Tibial artery (tissue), 4 donors: ENCODE data around the gene RC3H2.
"Not testable (repeated sequence)": the region's sequence is repeated elsewhere in the genome, so short reads cannot be mapped to it uniquely, and the experiment has no call there.

Source experiments
- DNase-seq, 2 donors: peaks; one replicate each; pipeline ENCODE4 v3.0.0-alpha.2; 2019
- H3K27ac ChIP-seq, 2 donors: fragments of 200-600 bp; sonication (generic) in 1 of 2; 1 replicate in 1 of 2; 2 replicates in 1 of 2; pipeline ENCODE4 v1.5.1; 2018 to 2019; ENCODE audit warnings: mild to moderate bottlenecking in 1 of 2
- H3K27me3 ChIP-seq, 2 donors: fragments of 200-600 bp; sonication (generic) in 1 of 2; one replicate each; pipeline versions ENCODE4 v1.5.1 to v1.6.0; 2016 to 2019
- H3K36me3 ChIP-seq, 3 donors: fragments of 200-600 bp; sonication (generic) in 2 of 3; one replicate each; pipeline ENCODE4 v1.5.1; 2016 to 2019; ENCODE audit warnings: mild to moderate bottlenecking in 2 of 3
- H3K4me1 ChIP-seq, 4 donors: fragments of 200-600 bp; sonication (generic) in 2 of 4; 1 replicate in 3 of 4; 2 replicates in 1 of 4; pipeline ENCODE4 v1.5.1; 2016 to 2019
- H3K4me3 ChIP-seq, 2 donors: fragments of 200-600 bp; sonication (generic) in 1 of 2; 1 replicate in 1 of 2; 2 replicates in 1 of 2; pipeline ENCODE4 v1.5.1; 2018 to 2019; ENCODE audit warnings: mild to moderate bottlenecking in 2 of 2
- H3K9me3 ChIP-seq, 3 donors: fragments of 200-600 bp; sonication (generic) in 1 of 3; one replicate each; pipeline ENCODE4 v1.5.1; 2016 to 2019
- CTCF ChIP-seq, 2 experiments: fragments of 200-600 bp in 1 of 2; fragments of 450-650 bp in 1 of 2; IDR thresholded peaks; one replicate each; pipeline ENCODE4 v1.5.1; 2017 to 2019; ENCODE audit warnings: antibody characterized with exemption in 2 of 2, mild to moderate bottlenecking in 1 of 2, moderate library complexity in 1 of 2
- intact Hi-C: fragments of 100-400 bp; cut with DNase I; formaldehyde crosslinking; loops from one replicate; pipeline ENCODE4 v1.15.0; 2023; ENCODE audit warnings: low total_unique reads

The RC3H2 gene

GRCh38 chr9:122816163-122816867, 88.8 kb downstream of the RC3H2 start:
- H3K4me1 ChIP-seq, result peaks cover 0 to 16% (median 2%) of the 10 kb centered on the region in 4 donors
- no peaks in the 10 kb centered on the region for H3K9me3 ChIP-seq
- peak in 1 of 2 donors; percentile 63 for DNase-seq
- no peak overlapping the region for H3K27ac ChIP-seq
- no peak for TF ChIP-seq CTCF (IDR thresholded peaks at IDR 0.05)
- intact Hi-C loops, result no loop called here
- H3K4me3 ChIP-seq, result no peak overlapping the region
- peaks cover 6 to 43% (median 16%) of the 10 kb centered on the region in 3 donors for H3K36me3 ChIP-seq
- no peaks in the 10 kb centered on the region for H3K27me3 ChIP-seq

- no peak for TF ChIP-seq CTCF (IDR thresholded peaks at IDR 0.05)
- Histone ChIP-seq H3K36me3 (peaks cover 6 to 37% (median 16%) of the 10 kb centered on the region in 3 donors), H3K27ac (no peak overlapping the region), H3K4me1 (peaks cover 0 to 16% (median 2%) of the 10 kb centered on the region in 4 donors), H3K4me3 (no peak overlapping the region), H3K9me3 (no peaks in the 10 kb centered on the region), H3K27me3 (no peaks in the 10 kb centered on the region)
- DNase-seq, result no peak
- intact Hi-C loops, result no loop called here
These were observed 89.6 kb downstream of the RC3H2 start for GRCh38 chr9:122815544-122815943.

- DNase-seq, result no peak
- no peak overlapping the region for H3K4me3 ChIP-seq
- H3K4me1 ChIP-seq, result peaks cover 0 to 6% (median 2%) of the 10 kb centered on the region in 4 donors
- H3K36me3 ChIP-seq, result peaks cover 6 to 27% (median 6%) of the 10 kb centered on the region in 3 donors
- TF ChIP-seq CTCF (IDR thresholded peaks at IDR 0.05), result no peak
- H3K9me3 ChIP-seq, result no peaks in the 10 kb centered on the region
- no peak overlapping the region for H3K27ac ChIP-seq
- no peaks in the 10 kb centered on the region for H3K27me3 ChIP-seq
- intact Hi-C loops, result no loop called here
These were observed 90.6 kb downstream of the RC3H2 start for GRCh38 chr9:122814545-122814944.

GRCh38 chr9:122812736-122813135, 92.4 kb downstream of the RC3H2 start:
- peaks cover under 1 to 21% (median 3%) of the 10 kb centered on the region in 3 donors for H3K36me3 ChIP-seq
- H3K4me3 ChIP-seq, result no peak overlapping the region
- no peak for TF ChIP-seq CTCF (IDR thresholded peaks at IDR 0.05)
- no peaks in the 10 kb centered on the region for H3K9me3 ChIP-seq
- intact Hi-C loops, result no loop called here
- H3K4me1 ChIP-seq, result peaks cover 0 to 4% (median 2%) of the 10 kb centered on the region in 4 donors
- H3K27ac ChIP-seq, result no peak overlapping the region
- DNase-seq, result no peak
- H3K27me3 ChIP-seq, result no peaks in the 10 kb centered on the region

- DNase-seq, result peak; percentile 59 to 83
- intact Hi-C loops, result loop anchor here (2.0 kb wide), 1 partner anchor 346 kb away; no protein-coding TSS in a partner anchor
- Histone ChIP-seq H3K4me3 (no peak overlapping the region), H3K27ac (no peak overlapping the region), H3K9me3 (no peaks in the 10 kb centered on the region), H3K36me3 (no peaks in the 10 kb centered on the region), H3K27me3 (no peaks in the 10 kb centered on the region), H3K4me1 (peaks cover 0 to under 1% (median 0%) of the 10 kb centered on the region in 4 donors)
- TF ChIP-seq CTCF (IDR thresholded peaks at IDR 0.05), result peak; percentile 69 to 85
These were observed 94.7 kb downstream of the RC3H2 start for GRCh38 chr9:122810306-122810946.

GRCh38 chr9:122809261-122809660, 95.9 kb downstream of the RC3H2 start:
- DNase-seq, intact Hi-C loops, H3K27ac ChIP-seq, H3K4me3 ChIP-seq, H3K27me3 ChIP-seq, H3K4me1 ChIP-seq, H3K36me3 ChIP-seq, H3K9me3 ChIP-seq: not testable (repeated sequence)
